SK-N-SH treated with all-trans-retinoic acid at 6 μM for 48 hours (cell line): Measurements from ENCODE around the gene MORC4.

Experiments used
- ARNTL ChIP-seq: fragments of 450-650 bp; formaldehyde crosslinking; IDR thresholded peaks from 2 replicates; pipeline ENCODE4 v1.5.0; 2020; ENCODE audit warnings: low read depth, mild to moderate bottlenecking, moderate library complexity, borderline replicate concordance
- ISL1 ChIP-seq: fragments of 250-450 bp; sonication (Bioruptor Pico); IDR thresholded peaks from 2 replicates; pipeline ENCODE4 v2.1.2; 2022; ENCODE audit warnings: mild to moderate bottlenecking, moderate library complexity
- PPARA ChIP-seq: fragments of 250-450 bp; sonication (Bioruptor Pico); IDR thresholded peaks from 2 replicates; pipeline ENCODE4 v1.5.0; 2020; ENCODE audit warnings: mild to moderate bottlenecking, borderline replicate concordance
- RARB ChIP-seq: fragments of 250-450 bp; sonication (Bioruptor Pico); IDR thresholded peaks from 2 replicates; pipeline ENCODE4 v1.8.0; 2021; ENCODE audit warnings: mild to moderate bottlenecking, moderate library complexity
- ZNF565 ChIP-seq: fragments of 450-650 bp; formaldehyde crosslinking; conservative IDR thresholded peaks from 2 replicates; pipeline ENCODE4 v1.5.0; 2020; ENCODE audit warnings: low read depth, mild to moderate bottlenecking, moderate library complexity
- ZNF70 ChIP-seq: fragments of 450-650 bp; formaldehyde crosslinking; IDR thresholded peaks from 2 replicates; pipeline ENCODE4 v1.5.0; 2020; ENCODE audit warnings: mild to moderate bottlenecking, moderate library complexity
- TF ChIP-seq, protein P1 (sequence below): fragments of 250-450 bp; sonication (Bioruptor Pico); IDR thresholded peaks from 2 replicates; pipeline ENCODE4 v1.5.1; 2020; ENCODE audit warnings: low read depth, mild to moderate bottlenecking, moderate library complexity
- TF ChIP-seq, protein P2 (sequence below): fragments of 250-450 bp; sonication (Bioruptor Pico); IDR thresholded peaks from 2 replicates; pipeline ENCODE4 v1.8.0; 2020; ENCODE audit warnings: mild to moderate bottlenecking, moderate library complexity, borderline replicate concordance

GRCh38 chrX:106894392-106894909, 105.6 kb downstream of the MORC4 start:
- TF ChIP-seq RARB (no peak), ISL1 (CRISPR knock-in tag) (no peak), ARNTL (CRISPR knock-in tag) (no peak), PPARA (no peak), ZNF70 (CRISPR knock-in tag) (no peak), ZNF565 (CRISPR knock-in tag) (no peak)
- TF ChIP-seq, protein P1, sequence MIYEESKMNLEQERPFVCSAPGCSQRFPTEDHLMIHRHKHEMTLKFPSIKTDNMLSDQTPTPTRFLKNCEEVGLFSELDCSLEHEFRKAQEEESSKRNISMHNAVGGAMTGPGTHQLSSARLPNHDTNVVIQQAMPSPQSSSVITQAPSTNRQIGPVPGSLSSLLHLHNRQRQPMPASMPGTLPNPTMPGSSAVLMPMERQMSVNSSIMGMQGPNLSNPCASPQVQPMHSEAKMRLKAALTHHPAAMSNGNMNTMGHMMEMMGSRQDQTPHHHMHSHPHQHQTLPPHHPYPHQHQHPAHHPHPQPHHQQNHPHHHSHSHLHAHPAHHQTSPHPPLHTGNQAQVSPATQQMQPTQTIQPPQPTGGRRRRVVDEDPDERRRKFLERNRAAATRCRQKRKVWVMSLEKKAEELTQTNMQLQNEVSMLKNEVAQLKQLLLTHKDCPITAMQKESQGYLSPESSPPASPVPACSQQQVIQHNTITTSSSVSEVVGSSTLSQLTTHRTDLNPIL (CRISPR knock-in tag), result no peak
- TF ChIP-seq, protein P2, sequence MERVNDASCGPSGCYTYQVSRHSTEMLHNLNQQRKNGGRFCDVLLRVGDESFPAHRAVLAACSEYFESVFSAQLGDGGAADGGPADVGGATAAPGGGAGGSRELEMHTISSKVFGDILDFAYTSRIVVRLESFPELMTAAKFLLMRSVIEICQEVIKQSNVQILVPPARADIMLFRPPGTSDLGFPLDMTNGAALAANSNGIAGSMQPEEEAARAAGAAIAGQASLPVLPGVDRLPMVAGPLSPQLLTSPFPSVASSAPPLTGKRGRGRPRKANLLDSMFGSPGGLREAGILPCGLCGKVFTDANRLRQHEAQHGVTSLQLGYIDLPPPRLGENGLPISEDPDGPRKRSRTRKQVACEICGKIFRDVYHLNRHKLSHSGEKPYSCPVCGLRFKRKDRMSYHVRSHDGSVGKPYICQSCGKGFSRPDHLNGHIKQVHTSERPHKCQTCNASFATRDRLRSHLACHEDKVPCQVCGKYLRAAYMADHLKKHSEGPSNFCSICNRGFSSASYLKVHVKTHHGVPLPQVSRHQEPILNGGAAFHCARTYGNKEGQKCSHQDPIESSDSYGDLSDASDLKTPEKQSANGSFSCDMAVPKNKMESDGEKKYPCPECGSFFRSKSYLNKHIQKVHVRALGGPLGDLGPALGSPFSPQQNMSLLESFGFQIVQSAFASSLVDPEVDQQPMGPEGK, result no peak
